GM21786 (cell line): ENCODE measurements around the gene PLXNC1.

Experiments
- ATAC-seq: cut with Tn5 transposase; IDR thresholded peaks from one replicate; pipeline ENCODE4 v1.9.1; 2021; ENCODE audit not compliant: unreplicated experiment

PLXNC1 gene

GRCh38 chr12:94133964-94134795 lies 14.2 kb upstream of the PLXNC1 start:
- peak; percentile 45 for ATAC-seq

DNA sequence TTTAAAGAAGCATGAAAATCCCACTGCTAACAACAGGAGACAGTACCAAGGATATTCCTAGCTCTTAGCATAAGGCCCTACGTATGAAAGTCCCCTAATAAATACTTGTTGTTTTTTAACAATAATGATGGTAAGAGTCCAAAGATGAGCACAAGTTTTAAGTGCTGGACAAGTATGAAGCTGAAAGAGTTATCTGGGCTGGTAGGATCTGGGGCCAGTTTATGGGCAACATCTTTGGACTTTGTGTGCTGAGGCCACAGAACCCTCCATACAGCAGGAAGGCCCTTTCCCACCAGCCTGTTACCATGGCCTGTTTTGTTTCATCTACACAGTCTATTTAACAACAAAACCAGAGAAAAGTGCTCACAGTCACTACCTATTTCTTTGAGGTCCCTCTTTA lies 12.5 kb upstream of the PLXNC1 start:
- no peak for ATAC-seq

DNA sequence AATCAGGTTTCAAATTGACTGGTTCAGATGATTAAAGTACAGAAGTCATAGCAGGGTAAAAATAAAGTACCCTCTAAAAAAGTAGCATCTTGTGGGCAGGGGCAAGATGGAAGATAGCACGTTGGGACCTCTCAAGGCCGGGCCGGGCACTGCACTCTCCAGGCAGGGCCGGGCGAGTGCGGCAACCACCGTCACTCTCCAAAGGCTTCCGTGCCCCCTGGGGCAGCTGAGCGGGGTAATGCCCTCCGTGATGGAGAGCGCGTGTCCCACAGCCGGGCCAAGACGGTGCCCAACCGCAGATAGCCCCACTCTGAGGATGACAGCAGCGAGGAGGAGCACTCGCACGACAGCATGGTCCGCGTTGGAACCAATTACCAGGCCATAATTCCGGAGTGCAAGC lies 8.6 kb upstream of the PLXNC1 start:
- no peak for ATAC-seq

DNA sequence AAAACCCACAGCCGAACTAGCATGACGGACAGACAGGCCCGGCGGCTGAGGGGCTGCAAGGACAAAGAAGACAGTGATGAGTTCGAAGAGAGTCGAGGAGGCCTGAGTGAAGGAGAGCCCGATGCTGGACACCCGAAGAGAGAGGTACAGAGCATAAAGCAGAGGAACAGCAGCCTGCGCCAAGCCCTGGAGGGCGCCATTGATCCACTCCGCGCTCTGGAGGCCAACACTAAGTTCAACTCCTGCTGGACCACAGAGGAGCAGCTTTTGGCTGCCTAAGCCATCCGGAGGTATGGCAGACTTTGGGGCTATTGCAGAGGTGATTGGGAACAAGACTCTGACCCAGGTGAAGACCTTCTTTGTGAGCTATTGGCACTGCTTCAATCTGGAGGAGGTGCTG lies 7.8 kb upstream of the PLXNC1 start:
- no peak for ATAC-seq

DNA sequence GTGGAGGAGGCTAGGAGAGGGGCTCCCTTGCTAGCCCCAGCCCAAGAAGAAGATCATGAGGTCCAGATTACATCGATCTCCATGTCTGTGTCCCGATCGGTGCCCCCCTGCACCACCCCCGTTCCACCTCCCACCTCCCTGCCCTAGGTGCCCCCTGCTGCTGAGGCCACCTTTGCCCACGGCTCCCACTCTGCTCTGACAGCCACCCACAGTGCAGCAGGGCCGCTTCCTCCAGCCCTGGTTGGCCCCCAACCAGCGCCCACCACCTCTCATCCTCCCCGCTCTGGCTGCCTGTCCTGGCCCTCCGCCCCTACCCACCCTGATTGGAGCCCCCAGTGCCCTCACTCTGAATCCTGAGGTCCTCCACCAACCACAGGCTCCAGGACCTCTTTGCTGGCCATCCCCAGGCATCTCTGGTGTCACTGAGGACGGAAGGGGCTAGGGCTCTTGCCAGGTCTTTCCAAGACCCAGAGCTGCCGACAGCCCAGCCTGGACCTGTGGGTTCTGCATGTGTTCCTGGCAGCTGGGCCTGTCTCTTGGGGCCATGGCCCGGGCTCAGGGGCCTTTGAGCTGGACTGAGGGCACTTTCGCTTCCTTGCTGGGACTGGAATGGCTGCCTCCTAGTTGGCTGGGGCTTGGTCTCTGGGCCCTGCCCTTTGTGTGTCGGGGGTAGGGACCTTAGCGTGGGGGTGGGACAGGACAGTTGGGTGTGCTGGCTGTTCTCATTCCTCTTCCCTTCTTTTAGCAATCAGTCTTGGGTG lies 7.2 kb upstream of the PLXNC1 start:
- no peak for ATAC-seq

- ATAC-seq = no peak
Observed at GRCh38 chr12:94141892-94142291, 6.5 kb upstream of the PLXNC1 start.

DNA sequence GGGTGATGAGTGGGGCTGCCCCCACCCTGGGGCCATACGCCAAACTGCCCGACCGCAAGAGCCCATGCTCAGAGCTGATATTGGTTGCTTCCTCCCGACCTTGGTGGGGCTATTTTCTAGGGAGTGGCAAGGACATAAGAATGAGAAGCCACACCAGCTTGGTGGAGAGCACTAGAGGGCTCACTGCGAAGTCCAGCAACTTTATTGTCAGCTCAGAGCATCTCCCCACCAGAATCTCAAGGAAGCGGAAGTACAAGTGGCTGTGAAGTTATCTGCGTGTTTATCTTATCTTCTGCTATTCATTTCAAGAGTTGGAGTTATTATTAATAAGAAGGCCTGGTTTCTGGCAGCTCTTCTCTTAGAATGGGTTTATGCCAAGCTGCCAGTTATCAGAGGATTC lies 4.9 kb upstream of the PLXNC1 start:
- ATAC-seq = no peak

- ATAC-seq = no peak
Observed at GRCh38 chr12:94143951-94144350, 4.4 kb upstream of the PLXNC1 start.

- ATAC-seq = no peak
Observed at GRCh38 chr12:94144781-94145180, 3.6 kb upstream of the PLXNC1 start.

DNA sequence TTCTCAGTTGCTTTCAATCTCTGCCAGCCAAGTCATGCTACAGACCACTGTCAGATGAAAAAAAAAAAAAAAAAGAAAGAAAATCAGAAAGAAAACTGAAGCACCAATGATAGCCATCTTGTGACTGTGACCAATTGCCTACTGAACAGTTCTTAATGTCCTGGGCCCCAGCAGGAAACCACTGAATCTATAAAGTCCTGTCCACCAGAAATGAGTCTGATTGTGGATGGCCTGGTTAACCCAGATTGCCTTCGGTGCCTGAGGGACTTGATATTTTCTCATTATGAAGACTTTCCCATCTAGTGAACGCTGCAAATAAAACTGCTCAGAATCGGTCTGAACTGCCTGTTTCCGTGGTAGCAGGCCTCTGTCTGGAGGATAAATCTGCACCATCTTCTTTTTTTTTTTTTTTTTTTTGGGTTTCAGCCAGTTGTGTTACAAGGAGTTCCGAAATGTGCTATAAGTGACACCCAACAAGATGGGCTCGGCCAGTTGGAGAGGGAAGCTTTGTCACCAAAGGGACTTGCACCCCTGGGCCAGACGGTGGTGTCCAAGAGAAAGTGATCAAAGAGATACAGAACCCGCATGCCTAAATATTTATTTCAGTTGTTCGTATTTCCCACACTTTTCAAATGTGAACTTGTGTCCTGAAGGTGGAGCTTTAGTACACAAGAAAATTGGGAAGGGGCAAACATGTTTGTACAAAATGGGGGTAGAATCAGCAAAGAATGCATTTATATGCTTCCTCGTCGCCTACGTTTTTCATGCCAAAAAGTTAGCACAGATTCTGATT lies 3.0 kb upstream of the PLXNC1 start:
- ATAC-seq = no peak

GRCh38 chr12:94146166-94146936 lies 2.0 kb upstream of the PLXNC1 start:
- ATAC-seq = no peak

- ATAC-seq = no peak
Observed at GRCh38 chr12:94147387-94147990, 888 bp upstream of the PLXNC1 start.

GRCh38 chr12:94148739-94149118 lies 352 bp downstream of the PLXNC1 start:
- ATAC-seq = peak; percentile 4

DNA sequence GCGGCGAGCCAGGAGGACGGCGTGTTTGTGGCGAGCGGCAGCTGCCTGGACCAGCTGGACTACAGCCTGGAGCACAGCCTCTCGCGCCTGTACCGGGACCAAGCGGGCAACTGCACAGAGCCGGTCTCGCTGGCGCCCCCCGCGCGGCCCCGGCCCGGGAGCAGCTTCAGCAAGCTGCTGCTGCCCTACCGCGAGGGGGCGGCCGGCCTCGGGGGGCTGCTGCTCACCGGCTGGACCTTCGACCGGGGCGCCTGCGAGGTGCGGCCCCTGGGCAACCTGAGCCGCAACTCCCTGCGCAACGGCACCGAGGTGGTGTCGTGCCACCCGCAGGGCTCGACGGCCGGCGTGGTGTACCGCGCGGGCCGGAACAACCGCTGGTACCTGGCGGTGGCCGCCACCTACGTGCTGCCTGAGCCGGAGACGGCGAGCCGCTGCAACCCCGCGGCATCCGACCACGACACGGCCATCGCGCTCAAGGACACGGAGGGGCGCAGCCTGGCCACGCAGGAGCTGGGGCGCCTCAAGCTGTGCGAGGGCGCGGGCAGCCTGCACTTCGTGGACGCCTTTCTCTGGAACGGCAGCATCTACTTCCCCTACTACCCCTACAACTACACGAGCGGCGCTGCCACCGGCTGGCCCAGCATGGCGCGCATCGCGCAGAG lies 873 bp downstream of the PLXNC1 start:
- ATAC-seq = peak; percentile 28

DNA sequence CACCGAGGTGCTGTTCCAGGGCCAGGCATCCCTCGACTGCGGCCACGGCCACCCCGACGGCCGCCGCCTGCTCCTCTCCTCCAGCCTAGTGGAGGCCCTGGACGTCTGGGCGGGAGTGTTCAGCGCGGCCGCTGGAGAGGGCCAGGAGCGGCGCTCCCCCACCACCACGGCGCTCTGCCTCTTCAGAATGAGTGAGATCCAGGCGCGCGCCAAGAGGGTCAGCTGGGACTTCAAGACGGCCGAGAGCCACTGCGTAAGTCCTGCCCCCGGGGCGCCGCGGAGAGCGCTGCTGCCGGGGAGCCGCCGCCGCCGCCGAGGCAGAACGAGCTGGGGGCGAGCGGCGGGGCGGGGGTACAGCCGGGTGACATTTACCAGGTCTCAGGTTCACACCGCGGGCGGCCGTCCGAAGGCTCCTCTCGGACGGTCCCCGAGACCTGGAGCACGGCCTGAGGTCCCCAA lies 1.4 kb downstream of the PLXNC1 start:
- ATAC-seq = peak; percentile 0

- no peak for ATAC-seq
Observed at GRCh38 chr12:94150240-94151121, 2.1 kb downstream of the PLXNC1 start.

DNA sequence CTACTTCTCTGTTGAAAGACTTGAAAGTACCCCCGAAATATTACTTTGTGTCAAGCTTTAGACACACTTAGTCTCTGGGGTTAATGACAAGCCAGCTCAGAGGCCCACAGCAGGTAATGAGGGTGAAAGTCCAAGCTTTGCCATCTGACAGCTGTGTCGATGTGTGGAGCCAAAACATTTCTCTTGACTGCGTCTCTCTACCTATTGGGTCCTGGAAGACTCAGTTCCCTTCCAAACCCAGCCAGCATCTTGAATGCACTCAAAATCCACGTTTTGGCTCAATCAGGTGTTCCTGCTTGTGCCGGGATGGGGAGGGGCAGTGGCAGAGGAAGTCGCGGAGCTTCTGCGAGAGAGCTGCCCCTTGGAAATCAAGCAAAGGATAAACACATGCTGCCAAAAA lies 3.2 kb downstream of the PLXNC1 start:
- no peak for ATAC-seq

DNA sequence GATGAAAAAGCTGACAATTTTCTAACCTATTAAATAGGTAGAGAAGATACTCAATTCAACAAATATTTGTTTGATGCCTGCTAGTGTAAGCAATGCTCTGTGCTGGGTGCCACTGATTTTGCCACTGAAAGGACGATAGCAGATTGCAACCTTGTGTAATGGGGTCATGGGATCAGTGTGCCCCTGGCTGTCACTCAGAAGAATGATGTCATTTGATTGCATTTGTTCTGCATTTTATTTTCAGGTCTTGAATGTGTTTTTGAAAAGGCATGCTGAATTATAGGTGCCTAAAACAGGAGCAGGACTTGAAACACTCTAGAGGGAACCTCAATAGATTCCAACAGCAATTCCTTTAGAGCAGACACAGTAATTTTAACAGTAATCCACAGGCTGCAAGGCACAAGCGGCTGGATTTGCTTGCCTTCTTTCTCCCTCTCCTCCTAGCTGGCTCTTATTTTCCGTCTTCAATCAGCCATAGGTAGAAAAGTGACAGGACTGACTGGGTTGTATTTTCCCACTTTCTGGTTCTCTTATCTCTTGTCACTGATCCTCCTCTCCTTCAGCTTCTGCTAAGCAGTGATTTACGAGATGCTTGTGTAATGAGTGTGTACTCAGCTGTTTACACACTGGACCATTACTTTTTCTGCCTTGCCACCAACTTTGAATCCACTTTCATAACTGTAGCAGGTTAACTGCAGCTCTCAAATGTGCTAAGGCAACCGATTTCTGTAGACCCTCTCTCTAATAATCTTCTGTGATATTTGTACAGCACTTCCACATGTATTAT lies 4.1 kb downstream of the PLXNC1 start:
- no peak for ATAC-seq
